ENCODE data around the gene KRI1.

DNA sequence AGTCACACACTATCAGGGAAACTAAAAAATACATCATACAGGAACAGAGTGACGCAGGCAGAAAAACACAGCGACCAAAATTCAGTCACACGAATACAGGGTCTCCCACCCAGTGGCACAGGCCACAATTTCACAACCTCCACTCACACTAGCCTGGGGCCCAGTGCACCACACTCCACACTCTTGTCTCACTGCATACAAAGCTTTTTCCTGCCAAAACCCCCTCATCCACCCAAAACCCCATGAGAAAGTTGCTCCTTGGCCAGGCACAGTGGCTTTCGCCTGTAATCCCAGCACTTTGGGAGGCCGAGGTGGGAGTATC, 49.8 kb downstream of the KRI1 start:
- TF ChIP-seq, protein P1, sequence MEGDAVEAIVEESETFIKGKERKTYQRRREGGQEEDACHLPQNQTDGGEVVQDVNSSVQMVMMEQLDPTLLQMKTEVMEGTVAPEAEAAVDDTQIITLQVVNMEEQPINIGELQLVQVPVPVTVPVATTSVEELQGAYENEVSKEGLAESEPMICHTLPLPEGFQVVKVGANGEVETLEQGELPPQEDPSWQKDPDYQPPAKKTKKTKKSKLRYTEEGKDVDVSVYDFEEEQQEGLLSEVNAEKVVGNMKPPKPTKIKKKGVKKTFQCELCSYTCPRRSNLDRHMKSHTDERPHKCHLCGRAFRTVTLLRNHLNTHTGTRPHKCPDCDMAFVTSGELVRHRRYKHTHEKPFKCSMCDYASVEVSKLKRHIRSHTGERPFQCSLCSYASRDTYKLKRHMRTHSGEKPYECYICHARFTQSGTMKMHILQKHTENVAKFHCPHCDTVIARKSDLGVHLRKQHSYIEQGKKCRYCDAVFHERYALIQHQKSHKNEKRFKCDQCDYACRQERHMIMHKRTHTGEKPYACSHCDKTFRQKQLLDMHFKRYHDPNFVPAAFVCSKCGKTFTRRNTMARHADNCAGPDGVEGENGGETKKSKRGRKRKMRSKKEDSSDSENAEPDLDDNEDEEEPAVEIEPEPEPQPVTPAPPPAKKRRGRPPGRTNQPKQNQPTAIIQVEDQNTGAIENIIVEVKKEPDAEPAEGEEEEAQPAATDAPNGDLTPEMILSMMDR (IDR thresholded peaks at IDR 0.05) = no peak
- no peak for TF ChIP-seq POLR2AphosphoS5 (IDR thresholded peaks at IDR 0.05; ENCODE audit: insufficient read depth in 1 of 2, low read depth in 1 of 2)
